Subcutaneous abdominal adipose tissue (tissue), 5 donors: ENCODE measurements around the gene HHLA2.
"Not testable (repeated sequence)": the region's sequence is repeated elsewhere in the genome, so short reads cannot be mapped to it uniquely, and the experiment has no call there.

Experiments
- H3K27ac ChIP-seq: one replicate; pipeline ENCODE4 v1.7.0; 2013; ENCODE audit warnings: low read depth, mild to moderate bottlenecking, inconsistent platforms, low read length, moderate library complexity
- H3K27me3 ChIP-seq, 5 donors: one replicate each; pipeline ENCODE4 v1.7.0; 2013; ENCODE audit warnings: low read length in 5 of 5, inconsistent platforms in 1 of 5; ENCODE audit not compliant: control insufficient read depth in 5 of 5, insufficient read depth in 4 of 5
- H3K36me3 ChIP-seq, 5 donors: one replicate each; pipeline ENCODE4 v1.7.0; 2013; ENCODE audit warnings: low read length in 5 of 5; ENCODE audit not compliant: control insufficient read depth in 5 of 5, insufficient read depth in 5 of 5
- H3K4me1 ChIP-seq, 5 donors: one replicate each; pipeline ENCODE4 v1.7.0; 2013; ENCODE audit warnings: low read length in 5 of 5, mild to moderate bottlenecking in 3 of 5, moderate library complexity in 1 of 5; ENCODE audit not compliant: control insufficient read depth in 5 of 5, insufficient read depth in 5 of 5
- H3K4me3 ChIP-seq, 5 donors: one replicate each; pipeline ENCODE4 v1.7.0; 2013; ENCODE audit warnings: low read length in 5 of 5, low read depth in 1 of 5
- H3K9ac ChIP-seq, 5 donors: one replicate each; pipeline ENCODE4 v1.7.0; 2013; ENCODE audit warnings: low read length in 5 of 5, mild to moderate bottlenecking in 4 of 5, moderate library complexity in 3 of 5
- H3K9me3 ChIP-seq, 5 donors: one replicate each; pipeline ENCODE4 v1.7.0; 2013; ENCODE audit warnings: low read length in 5 of 5; ENCODE audit not compliant: control insufficient read depth in 5 of 5
- donor health status: healthy.
- donor health status: healthy.
- donor health status: healthy.
- donor health status: healthy.
- donor health status: healthy.

HHLA2 gene

DNA sequence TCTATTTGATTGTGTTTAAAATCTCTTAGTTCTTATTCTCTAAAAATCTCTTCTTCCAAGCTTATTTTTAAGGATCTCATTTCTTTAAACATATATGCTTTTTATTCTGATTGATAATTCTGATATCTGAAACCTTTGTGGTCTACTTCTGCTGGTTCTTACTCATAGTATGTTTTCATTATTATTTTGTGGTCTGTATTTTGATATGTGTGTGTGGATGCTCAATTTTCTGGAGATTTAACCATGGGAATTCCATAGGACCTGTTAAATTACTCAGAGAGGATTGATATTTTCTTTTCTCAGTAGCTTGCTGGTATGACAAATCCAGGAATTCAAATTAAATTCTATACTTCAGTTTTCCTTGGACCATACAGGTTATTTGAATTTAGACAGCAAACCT, 14.7 kb upstream of the HHLA2 start:
- H3K9ac ChIP-seq, result no peak overlapping the region
- H3K9me3 ChIP-seq, result peaks cover 3 to 23% (median 19%) of the 10 kb centered on the region in 5 donors
- H3K27ac ChIP-seq, result no peak overlapping the region
- no peak overlapping the region for H3K4me3 ChIP-seq
- no peaks in the 10 kb centered on the region for H3K36me3 ChIP-seq
- H3K27me3 ChIP-seq, result no peaks in the 10 kb centered on the region
- H3K4me1 ChIP-seq, result no peaks in the 10 kb centered on the region

DNA sequence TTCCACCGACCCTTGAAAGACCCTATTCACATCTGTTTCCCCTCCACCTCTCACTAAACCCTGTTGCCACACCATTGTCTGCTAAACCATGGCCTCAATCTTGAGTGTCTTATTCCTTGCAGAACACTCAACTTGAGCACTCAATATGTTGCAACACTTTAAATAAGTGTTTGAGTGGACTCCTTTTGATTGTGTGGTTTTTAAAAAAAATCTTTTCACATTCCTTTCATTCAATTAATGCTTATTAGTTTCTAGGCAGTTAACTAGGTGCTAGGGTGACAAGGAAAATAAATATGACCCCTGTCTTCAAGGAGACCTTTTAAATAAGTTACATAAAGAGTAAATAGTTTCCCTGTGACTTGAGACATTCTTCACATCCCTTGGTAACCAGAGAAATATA, 13.3 kb upstream of the HHLA2 start:
- Histone ChIP-seq H3K9me3 (peaks cover 3 to 22% (median 18%) of the 10 kb centered on the region in 5 donors), H3K27ac (no peak overlapping the region), H3K4me1 (no peaks in the 10 kb centered on the region), H3K4me3 (no peak overlapping the region), H3K9ac (no peak overlapping the region), H3K27me3 (no peaks in the 10 kb centered on the region), H3K36me3 (no peaks in the 10 kb centered on the region)

DNA sequence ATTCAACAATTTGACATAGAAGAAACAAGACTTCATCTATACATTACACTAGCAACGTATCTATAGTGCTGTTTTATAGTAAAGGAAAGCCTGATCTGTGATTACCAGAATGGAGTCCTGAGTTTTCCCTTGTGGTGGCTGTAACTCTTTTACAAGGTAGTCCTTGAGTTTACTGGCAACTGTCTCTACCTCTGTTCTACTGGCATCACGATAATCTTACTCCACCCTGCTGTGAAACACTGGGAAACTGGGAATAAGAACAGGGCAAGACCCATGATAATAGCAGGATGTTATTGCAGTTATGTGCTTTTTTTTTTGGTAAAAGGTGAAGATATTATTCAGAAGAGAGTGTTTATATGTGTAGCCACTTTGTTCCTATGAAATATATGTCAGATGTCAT, 12.4 kb upstream of the HHLA2 start:
- Histone ChIP-seq H3K4me1 (no peaks in the 10 kb centered on the region), H3K9ac (no peak overlapping the region), H3K27ac (no peak overlapping the region), H3K4me3 (no peak overlapping the region), H3K9me3 (peaks cover 3 to 17% (median 15%) of the 10 kb centered on the region in 5 donors), H3K27me3 (no peaks in the 10 kb centered on the region), H3K36me3 (no peaks in the 10 kb centered on the region)

DNA sequence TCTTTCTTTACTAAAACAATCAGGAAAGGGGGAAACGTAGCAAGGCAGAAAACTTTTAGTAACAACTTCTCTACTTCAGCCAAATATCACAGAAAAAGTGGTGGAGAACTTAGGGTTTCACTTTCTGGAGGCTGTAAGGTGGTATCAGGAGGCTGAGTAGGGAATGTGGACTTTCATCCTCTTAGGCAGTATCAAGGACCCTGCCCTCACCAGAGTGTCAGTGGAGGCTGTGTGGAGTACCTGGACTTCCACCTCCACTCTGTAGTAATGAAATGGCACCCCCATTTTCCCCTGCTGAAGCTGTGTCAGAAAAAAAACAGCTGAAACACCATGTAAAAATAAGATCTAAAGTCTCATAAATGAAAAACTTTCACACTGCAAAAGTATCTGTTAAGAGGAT, 11.2 kb upstream of the HHLA2 start:
- Histone ChIP-seq H3K4me1 (no peaks in the 10 kb centered on the region), H3K27ac (no peak overlapping the region)

DNA sequence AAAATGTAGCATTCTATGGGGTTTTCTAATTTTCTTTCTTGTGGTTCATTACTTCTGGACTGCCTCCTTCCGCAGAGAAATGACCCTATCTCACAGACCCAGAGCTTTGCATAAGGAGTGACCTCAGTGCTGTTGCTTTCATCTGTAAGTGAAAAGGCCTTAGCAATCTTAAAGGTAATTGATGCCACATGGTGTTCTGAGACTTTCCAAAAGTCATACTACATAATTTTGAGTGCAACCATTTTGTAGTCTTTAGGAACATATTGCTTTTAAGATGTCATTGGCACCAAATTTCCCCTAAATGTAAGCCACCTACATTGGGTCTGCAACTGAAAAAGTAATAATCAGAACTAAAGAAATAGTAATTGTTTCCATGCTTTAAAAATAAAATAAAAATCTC, 9.2 kb upstream of the HHLA2 start:
- H3K27me3 ChIP-seq, result no peaks in the 10 kb centered on the region
- H3K27ac ChIP-seq, result no peak overlapping the region
- peaks cover 0 to 3% (median 0%) of the 10 kb centered on the region in 5 donors for H3K9me3 ChIP-seq
- no peaks in the 10 kb centered on the region for H3K36me3 ChIP-seq
- no peak overlapping the region for H3K9ac ChIP-seq
- H3K4me3 ChIP-seq, result no peak overlapping the region
- H3K4me1 ChIP-seq, result no peaks in the 10 kb centered on the region

More for the DNA sequence above, 11.2 kb upstream of the HHLA2 start:
- H3K27me3 ChIP-seq, result no peaks in the 10 kb centered on the region
- no peak overlapping the region for H3K9ac ChIP-seq
- peaks cover 0 to 10% (median 5%) of the 10 kb centered on the region in 5 donors for H3K9me3 ChIP-seq
- no peaks in the 10 kb centered on the region for H3K36me3 ChIP-seq
- no peak overlapping the region for H3K4me3 ChIP-seq

DNA sequence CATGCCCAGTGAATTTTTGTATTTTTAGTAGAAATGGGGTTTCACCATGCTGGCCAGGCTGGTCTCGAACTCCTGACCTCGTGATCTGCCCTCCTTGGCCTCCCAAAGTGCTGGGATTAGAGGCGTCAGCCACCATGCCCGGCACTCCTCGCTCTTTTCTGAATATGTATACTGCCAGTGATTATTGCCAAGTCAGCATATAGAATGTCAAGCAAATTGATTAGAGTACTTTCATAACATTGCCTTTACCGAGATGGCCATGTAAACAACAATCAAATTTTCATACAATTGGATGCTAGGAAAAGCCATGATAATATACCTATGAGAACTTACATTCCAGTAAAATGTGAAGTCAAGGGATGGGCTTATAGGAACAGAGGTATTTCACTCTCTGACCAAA, 8.2 kb upstream of the HHLA2 start:
- not testable (repeated sequence) for H3K4me3 ChIP-seq, H3K27ac ChIP-seq, H3K9me3 ChIP-seq, H3K36me3 ChIP-seq, H3K4me1 ChIP-seq, H3K27me3 ChIP-seq, H3K9ac ChIP-seq

DNA sequence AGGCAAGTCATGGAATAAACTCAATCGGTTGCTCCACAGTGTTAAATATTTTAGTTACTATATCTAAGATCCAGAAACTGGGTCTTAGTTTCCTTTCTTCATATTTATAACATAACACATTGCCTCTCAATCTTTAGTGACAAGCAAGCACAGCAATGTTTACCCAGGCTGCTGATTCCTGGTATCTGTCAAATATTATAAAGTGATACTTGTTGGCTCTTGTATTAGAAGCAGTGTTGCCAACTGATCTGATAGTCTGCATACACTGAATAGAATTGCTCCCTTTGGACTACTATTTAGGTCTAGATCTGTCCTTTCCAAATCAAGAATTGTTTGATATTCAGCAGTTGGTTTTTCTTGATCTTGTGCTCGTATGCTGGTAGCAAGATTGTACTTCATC, 7.2 kb upstream of the HHLA2 start:
- no peak overlapping the region for H3K4me3 ChIP-seq
- peaks cover 0 to 3% (median 0%) of the 10 kb centered on the region in 5 donors for H3K4me1 ChIP-seq
- H3K36me3 ChIP-seq, result no peaks in the 10 kb centered on the region
- no peak overlapping the region for H3K9ac ChIP-seq
- H3K9me3 ChIP-seq, result peaks cover 0 to 3% (median 0%) of the 10 kb centered on the region in 5 donors
- no peak overlapping the region for H3K27ac ChIP-seq
- no peaks in the 10 kb centered on the region for H3K27me3 ChIP-seq

DNA sequence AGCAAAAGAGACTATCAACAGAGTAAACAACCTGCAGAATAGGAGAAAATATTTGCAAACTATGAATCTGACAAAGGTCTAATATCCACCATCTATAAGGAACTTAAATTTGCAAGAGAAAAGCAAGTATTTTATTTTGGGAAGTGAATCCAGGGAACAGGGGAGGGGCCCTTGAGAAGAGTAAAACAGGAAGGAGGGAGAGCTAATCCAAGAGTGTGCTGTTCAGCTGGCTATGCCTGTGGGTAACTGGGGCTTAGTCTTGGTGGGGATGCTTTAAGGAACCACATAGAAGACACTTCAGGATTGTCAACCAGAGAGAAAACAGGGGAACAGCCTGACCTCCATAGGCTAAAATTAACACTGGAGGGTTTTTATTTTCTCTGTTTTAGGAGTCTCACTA, 3.9 kb upstream of the HHLA2 start:
- no peak overlapping the region for H3K27ac ChIP-seq
- no peaks in the 10 kb centered on the region for H3K36me3 ChIP-seq
- no peak overlapping the region for H3K9ac ChIP-seq
- H3K4me1 ChIP-seq, result peaks cover 0 to 3% (median 0%) of the 10 kb centered on the region in 5 donors
- no peak overlapping the region for H3K4me3 ChIP-seq
- H3K27me3 ChIP-seq, result no peaks in the 10 kb centered on the region
- no peaks in the 10 kb centered on the region for H3K9me3 ChIP-seq

DNA sequence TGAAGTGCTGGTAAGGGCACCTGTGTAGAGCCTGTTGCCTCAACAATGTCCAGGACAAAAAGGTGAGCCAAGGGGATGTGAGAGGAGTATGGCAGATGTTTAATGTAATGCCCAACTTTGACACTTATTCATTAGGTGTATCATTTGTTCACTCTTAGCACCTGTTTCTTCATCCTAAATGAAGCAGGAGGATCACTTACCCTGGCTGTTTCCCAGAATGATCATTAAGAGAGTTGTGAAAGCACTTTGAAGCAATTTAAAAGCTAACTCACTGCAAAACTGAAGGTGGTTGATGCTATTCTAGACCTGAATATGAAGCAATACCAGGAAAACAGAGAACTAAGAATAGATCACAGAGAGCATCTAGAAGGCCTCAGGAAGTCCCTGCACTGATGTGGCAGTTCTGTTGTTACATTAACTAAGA, 3.4 kb upstream of the HHLA2 start:
- Histone ChIP-seq H3K27me3 (no peaks in the 10 kb centered on the region), H3K36me3 (no peaks in the 10 kb centered on the region), H3K4me3 (no peak overlapping the region), H3K9me3 (no peaks in the 10 kb centered on the region), H3K9ac (no peak overlapping the region), H3K27ac (no peak overlapping the region), H3K4me1 (peaks cover 0 to 3% (median 0%) of the 10 kb centered on the region in 5 donors)

DNA sequence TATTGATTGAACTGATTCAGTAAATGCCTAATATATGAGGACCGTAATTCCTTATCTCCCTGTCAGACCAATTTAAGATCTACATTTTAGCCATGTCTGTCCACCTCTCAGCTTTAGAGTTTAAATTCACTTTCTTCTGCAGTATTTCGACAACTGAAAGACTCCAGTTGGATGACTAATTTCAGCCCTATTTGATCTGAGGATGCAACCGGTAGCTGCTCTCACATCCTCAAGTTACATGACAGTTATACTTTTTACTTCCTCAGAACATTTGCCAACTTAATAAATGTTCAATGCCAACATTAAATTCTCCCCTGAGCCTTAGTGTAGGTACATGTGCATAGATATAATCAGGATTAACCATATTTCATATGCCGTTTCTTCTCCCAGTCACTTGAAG, 2.5 kb upstream of the HHLA2 start:
- H3K9ac ChIP-seq, result no peak overlapping the region
- no peaks in the 10 kb centered on the region for H3K36me3 ChIP-seq
- H3K4me3 ChIP-seq, result no peak overlapping the region
- peaks cover 0 to 3% (median 0%) of the 10 kb centered on the region in 5 donors for H3K4me1 ChIP-seq
- no peak overlapping the region for H3K27ac ChIP-seq
- no peaks in the 10 kb centered on the region for H3K27me3 ChIP-seq
- H3K9me3 ChIP-seq, result no peaks in the 10 kb centered on the region
